ENCODE data around the gene PTTG2.
A peak's percentile ranks its signal among the peaks of the same experiment; 100 is the strongest.
"Not testable (repeated sequence)": the region's sequence is repeated elsewhere in the genome, so short reads cannot be mapped to it uniquely, and the experiment has no call there.

PTTG2 gene

DNA sequence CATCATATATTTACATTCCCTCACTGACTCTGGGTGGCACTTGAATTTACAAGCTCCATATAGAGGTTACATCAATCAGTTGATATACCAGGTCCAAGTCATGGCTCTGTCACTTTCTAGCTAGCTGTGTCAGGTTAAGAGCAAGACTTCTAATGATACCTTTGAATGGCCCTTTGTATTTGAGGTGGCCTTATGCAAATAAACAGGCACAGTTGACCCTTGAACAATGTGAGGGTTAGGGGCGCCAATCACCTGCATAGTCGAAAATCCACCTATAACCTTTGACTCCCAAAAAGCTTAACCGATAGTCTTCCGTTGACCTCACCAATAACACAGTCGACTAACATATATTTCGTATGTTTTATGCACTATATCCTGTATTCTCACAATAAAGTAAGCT is 1.3 kb upstream of the PTTG2 start:
- DNase-seq: no peak

DNA sequence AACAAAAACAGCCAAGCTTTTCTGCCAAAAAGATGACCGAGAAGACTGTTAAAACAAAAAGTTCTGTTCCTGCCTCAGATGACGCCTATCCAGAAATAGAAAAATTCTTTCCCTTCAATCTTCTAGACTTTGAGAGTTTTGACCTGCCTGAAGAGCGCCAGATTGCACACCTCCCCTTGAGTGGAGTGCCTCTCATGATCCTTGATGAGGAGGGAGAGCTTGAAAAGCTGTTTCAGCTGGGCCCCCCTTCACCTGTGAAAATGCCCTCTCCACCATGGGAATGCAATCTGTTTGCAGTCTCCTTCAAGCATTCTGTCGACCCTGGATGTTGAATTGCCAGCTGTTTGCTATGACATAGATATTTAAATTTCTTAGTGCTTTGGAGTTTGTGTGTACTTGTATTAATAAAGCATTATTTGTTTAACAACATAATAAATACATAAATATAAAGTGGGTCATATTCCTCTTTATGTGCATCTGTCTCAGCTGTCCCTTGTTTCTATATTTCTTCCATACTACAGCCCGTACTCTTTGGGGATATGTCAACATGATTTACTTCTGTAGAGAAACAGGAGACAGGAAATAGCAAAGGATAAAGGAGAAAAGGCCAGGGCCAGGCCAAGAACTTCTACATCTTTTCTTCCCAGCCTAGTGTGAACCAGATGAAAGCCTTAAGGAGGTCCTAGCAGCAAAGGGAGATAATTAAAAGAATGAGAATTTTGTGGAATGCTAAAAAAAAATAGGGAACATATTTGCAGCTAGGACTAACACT is 667 bp downstream of the PTTG2 start:
- DNase-seq: no peak

DNA sequence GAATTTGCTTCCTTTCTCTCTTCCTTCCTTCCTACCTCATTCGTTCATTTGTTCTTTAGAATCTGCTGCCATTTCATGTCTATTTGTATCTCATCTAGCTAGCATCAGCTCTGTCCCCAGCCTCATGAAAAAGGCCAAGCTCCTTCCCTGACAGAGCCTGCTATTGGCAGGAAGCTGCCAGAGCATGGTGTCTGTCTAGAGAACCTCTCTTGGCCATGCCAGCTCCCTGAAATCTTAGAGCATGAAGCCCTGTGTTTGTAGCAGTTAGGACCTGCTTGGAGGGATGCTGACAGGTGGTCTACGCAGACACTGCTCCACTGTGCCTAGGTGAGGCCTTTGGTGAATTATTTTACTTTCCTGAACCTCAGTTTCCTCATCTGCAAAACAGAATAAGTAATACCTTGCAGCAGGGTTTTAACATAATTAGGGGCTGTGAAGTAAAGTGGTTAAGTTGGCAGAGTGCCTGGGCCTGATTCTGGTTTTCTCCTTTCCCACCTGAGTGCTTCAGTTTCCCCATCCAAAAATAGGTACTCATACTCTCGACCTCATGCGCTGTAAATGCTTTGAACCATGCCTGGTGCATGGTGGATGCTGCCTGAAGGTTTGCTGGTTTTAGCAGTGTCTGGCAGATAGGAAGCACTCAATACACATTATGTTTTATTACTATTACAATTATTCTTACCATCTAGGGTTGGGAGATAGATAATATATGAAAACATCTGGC is 4.7 kb downstream of the PTTG2 start:
- no peak for DNase-seq

DNA sequence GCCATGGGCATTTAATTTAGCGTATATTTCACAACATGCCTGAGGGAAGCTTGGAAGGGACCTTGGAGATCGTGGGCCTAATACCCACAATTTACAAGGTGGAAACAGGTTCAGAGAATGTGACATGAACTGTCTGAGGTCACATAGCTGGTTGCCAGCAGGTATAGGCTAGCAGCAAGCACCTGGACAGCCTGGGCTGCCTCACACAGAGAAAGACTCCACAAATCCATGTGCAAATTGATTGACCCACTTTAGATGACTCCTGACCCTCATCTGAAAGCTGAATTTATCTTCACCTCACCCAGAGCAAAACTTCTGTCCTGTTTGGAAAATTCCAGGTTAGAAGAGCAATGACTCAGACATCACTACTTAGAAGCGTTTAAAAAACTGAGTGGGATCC is 5.8 kb downstream of the PTTG2 start:
- no peak for DNase-seq

DNA sequence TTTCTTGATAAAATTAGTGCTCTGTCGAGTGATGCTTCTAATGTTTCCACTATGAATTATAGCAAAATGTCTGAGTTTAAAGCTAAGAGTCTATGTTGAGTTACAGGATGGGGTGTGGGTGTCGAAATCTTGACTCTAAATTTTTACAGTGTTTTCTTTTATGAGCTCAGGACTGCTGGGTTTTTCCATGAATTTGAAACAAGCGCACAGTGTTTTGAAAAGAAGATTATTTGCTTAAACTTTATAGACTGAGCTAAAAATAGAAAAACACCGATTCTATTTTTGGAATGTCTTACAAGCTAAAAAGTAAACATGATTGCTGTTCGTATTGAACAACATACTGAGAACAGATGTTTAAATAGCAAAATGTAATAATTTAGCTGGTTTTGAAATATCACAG is 7.5 kb downstream of the PTTG2 start:
- DNase-seq: no peak

- DNase-seq: no peak
Observed at GRCh38 chr4:37968747-37969146, 8.5 kb downstream of the PTTG2 start.

GRCh38 chr4:37970702-37971101 is 10.5 kb downstream of the PTTG2 start:
- DNase-seq: peak; percentile 50

GRCh38 chr4:37971202-37971601 is 11.0 kb downstream of the PTTG2 start:
- no peak for DNase-seq

DNA sequence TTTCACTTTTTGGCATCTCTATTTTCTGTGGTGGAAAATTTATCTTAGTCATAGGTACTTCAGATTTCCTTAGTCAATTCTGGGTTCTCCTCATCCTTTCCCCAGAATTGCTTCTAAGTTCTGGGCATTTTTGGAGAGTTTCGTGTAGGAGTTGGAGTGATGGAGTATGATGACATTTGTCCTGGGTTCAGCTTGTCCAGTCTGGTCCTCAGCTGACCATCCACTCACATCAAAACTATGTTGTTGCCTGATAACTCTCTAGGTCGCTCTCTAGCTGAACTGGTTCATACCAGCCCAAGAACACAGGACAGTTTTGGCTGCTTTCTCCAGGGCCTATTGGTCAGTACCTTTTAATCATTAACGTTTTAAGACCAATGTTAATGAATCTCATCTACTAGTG is 13.2 kb downstream of the PTTG2 start:
- no peak for DNase-seq

- not testable (repeated sequence) for DNase-seq
Observed at GRCh38 chr4:37975321-37975822, 15.2 kb downstream of the PTTG2 start.

GRCh38 chr4:37976507-37976906 is 16.3 kb downstream of the PTTG2 start:
- no peak for DNase-seq

DNA sequence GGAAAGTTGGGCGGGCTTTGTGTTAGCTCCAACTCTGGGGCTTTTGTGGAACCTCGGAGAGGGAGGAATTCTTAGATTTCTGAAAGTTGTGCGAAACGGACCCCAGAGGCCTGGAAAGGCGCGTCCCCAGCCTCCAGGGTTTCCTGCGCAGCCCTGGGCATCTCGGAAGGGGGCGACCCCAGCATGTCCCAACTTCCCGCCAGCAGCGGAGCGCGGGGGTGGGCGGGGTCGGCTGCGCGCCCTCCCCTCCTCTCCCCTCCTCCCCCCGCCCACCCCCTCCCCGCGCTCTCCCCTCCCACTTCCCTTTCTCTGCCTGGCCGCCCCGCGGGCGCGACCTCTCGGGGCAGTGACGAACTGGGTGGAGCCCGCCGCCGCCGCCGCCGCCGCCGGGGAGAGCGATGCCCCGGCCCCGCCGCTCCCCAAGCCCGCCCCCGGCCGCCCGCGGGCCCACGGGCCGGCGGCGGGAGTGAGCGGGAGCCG is 16.8 kb downstream of the PTTG2 start:
- peak; percentile 67 for DNase-seq

DNA sequence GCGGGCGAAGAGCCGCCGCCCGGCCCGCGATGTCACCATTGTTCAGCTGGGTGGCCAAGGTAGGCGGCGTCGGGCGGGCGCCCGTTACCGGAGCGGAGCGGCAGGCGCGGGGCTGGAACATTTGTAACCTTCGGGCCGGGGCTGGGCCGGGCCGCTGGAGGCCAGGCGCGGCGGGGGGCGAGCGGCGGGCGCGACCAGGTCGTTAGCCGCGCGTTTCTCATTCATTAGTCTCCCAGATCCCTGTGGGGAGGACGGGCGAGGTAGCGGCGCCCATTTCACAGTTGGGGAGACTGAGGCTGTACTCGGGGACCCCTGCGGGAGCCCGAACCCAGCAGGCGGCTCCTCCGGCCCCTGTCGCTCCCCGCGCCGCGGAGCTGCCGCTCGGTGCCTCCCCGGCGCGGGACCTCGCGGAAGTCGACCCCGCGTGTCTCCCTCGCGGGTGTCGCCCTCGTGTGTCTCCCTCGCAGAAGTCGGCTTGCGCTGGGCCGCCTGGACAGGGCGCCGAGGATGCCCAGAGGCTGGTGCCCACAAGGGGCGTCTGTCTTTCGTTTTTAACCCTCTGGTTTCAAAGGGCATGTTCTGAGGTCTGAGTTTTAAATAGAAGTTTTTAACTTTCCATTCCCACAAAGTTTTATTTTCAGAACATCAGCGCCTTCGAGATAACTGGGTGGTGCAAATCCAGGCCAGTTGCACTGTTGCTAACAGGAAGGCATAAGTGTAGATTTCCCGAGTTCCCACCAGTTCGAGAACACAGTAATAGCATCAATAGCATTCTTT is 17.5 kb downstream of the PTTG2 start:
- DNase-seq: peak; percentile 57

- DNase-seq: no peak
Observed at GRCh38 chr4:37978248-37978924, 18.2 kb downstream of the PTTG2 start.

DNA sequence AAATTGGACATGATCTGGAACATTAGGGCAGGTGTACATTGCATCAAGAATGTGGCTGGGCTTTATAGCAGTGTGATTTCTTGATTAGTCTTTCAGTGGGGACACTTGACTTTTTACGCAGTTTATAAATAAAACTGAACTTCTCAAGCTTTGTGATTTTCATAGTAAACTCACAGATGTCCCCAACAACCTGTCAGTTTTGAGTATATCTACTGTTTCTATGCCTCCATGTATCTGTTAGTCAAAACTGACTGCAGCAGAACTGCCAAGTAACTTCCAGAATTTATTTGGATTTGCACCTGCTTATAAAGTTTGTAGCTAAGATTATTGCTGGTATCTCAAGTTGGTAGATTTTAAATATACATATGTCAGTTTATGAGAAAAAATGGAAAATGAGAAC is 20.0 kb downstream of the PTTG2 start:
- no peak for DNase-seq

GRCh38 chr4:37981425-37981824 is 21.2 kb downstream of the PTTG2 start:
- no peak for DNase-seq

DNA sequence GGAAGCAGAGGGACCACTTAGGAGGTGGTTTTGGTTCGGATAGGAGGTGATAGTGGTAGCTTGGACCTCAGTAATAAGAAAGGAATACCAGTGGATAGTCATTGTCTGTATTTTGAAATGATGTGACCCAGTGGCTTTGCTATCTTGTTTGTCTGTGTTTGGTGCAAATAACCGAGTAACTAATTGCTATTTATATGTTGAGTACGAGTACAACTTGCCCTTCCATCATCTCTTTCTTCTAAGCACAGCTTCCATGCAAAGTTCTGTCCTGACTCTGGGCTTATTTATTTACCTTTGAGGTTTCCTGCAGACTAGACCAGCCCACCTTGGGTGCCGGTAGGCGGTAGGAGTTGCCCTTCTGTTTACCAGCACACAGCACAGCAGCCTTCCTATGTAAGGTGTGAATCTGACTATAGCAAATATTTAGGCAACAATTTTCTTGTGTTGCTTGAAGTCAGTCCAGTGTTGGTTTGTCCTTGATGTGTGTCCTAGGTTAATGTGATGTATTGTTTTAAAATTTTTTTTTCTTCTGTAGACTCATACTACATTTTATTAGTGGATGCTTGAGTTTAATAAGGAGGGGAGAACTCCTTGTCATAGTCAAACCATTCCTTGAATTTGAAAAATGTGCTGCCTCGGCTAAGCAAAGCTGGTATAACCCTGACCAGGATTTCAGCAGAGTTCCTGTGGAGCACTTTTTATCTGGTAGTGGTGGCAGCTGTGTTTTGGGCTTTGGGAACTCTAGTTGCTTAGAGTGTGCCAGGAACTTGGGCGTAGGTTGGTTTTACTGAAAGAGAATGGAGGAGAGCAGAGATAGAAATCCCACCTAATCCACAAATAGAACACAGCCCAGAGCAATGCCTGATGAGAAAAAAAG is 21.9 kb downstream of the PTTG2 start:
- DNase-seq: no peak

DNA sequence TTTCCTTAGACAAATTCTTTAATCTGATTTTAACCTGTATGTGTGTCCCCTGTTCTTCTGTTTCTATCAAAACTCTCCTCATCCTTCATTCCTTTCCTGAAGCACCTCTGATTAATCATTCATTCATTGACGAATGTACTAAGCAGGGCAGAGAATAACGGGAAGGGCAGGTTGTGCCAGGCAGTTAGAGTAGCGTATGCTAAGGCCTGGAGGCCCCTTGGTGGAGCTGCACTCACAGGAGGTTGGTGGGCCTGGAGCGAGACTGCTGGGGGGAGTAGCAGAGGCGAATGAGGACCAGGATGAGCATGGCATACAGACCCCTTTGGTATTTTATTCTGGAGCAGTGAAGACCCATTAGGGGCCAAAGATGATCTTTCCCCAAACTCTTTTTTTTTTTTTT is 22.5 kb downstream of the PTTG2 start:
- no peak for DNase-seq

DNA sequence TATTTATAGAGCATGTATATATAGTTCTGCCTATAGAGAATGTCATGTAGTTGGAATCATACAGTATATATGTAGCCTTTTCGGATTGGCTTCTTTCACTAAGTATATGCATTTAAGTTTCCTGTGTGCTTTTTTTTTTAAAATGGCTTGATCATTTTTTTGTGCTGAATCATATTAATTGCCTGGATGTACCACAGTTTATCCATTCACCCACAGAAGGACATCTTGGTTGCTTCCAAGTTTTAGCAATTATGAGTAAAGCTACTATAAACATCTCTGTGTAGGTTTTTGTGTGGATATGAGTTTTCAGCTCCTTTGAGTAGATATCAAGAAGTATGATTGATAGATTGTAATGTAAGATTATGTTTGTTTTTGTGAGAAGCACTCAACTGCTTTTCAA is 23.8 kb downstream of the PTTG2 start:
- no peak for DNase-seq

GRCh38 chr4:37985730-37986275 is 25.6 kb downstream of the PTTG2 start:
- DNase-seq: no peak

DNA sequence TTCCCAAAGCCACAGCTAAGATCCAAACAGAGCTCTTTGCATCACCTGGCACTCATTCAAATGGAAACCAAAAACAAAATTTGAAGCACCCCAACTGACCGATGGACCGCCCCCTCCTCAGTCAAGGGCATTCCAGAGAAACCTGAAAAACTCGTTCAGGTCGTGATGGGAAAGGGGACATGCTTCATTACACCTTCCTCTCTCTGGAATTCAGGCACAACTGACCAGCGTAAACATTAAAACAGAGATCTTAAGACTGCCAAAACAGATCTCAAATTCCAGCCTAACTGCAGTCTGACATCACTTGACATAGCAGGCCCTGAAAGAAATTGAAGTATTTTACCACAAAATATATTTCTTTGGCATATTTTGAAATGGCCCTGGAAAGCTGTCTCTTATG is 28.5 kb downstream of the PTTG2 start:
- DNase-seq: no peak
